SJSA1 (cell line): Measurements from ENCODE around the gene SMARCD1. TPM values are rescaled to one million over a fixed set of nuclear protein-coding genes. Genes with fewer than 3 reads are reported as not detected.
A peak's percentile ranks its signal among the peaks of the same experiment; 100 is the strongest.
"Not testable (repeated sequence)": the region's sequence is repeated elsewhere in the genome, so short reads cannot be mapped to it uniquely, and the experiment has no call there.

Source experiments
- DNase-seq, 2 experiments: peaks; one replicate each; pipeline ENCODE4 v3.0.0-alpha.2; 2015 to 2020; ENCODE audit warnings: low spot score in 2 of 2, low read depth in 1 of 2
- H3K27ac ChIP-seq: fragments of 250-450 bp; sonication (Bioruptor Pico); 2 replicates; pipeline ENCODE4 v1.5.1; 2020; ENCODE audit warnings: mild to moderate bottlenecking, moderate library complexity
- H3K27me3 ChIP-seq: fragments of 250-450 bp; sonication (Bioruptor Pico); replicated peaks from 2 replicates; pipeline ENCODE4 v1.5.1; 2020; ENCODE audit warnings: mild to moderate bottlenecking, moderate library complexity
- H3K36me3 ChIP-seq: fragments of 250-450 bp; sonication (Bioruptor Pico); 2 replicates; pipeline ENCODE4 v1.5.1; 2020; ENCODE audit warnings: mild to moderate bottlenecking
- H3K4me1 ChIP-seq: fragments of 250-450 bp; sonication (Bioruptor Pico); replicated peaks from 2 replicates; pipeline ENCODE4 v1.6.1; 2021; ENCODE audit warnings: mild to moderate bottlenecking
- H3K4me3 ChIP-seq: fragments of 250-450 bp; sonication (Bioruptor Pico); 2 replicates; pipeline ENCODE4 v1.5.1; 2020; ENCODE audit warnings: mild to moderate bottlenecking
- H3K9me3 ChIP-seq: fragments of 250-450 bp; sonication (Bioruptor Pico); replicated peaks from 2 replicates; pipeline ENCODE4 v1.5.1; 2020; ENCODE audit warnings: mild to moderate bottlenecking
- total RNA-seq: library from RNA; depleted of rRNA; stranded (reverse); fragments of >200 nt; shearing (Covaris generic); gene quantifications from 2 replicates; pipeline ENCODE4 v1.2.3, GENCODE V29; 2014

SMARCD1 gene
- total RNA-seq, 1 experiment from 2014 or later: 55.7 TPM

DNA sequence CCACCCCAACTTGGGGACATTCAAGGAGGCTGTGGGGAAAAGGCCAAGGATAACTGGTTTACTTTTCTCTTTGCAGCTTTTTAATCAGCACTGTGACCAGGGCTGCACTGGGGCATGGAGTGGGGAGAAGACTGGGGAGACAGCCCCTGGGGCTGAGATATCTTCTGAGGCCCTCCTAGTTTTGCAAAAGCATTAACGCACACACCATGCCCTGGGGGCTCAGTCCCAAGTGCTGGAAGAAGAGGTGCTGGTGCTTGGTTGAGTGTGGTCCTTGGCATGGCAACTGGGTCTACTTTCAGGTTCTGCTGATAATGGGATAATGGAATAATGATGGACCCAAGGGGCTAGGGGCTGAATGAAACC lies 9.4 kb upstream of the SMARCD1 start:
- Histone ChIP-seq H3K4me3 (no peak overlapping the region), H3K27me3 (no peaks in the 10 kb centered on the region), H3K36me3 (no peaks in the 10 kb centered on the region), H3K9me3 (no peaks in the 10 kb centered on the region), H3K4me1 (peaks cover 1% of the 10 kb centered on the region; the same call in 1 of the 2 replicates), H3K27ac (no peak overlapping the region)
- no peak for DNase-seq

DNA sequence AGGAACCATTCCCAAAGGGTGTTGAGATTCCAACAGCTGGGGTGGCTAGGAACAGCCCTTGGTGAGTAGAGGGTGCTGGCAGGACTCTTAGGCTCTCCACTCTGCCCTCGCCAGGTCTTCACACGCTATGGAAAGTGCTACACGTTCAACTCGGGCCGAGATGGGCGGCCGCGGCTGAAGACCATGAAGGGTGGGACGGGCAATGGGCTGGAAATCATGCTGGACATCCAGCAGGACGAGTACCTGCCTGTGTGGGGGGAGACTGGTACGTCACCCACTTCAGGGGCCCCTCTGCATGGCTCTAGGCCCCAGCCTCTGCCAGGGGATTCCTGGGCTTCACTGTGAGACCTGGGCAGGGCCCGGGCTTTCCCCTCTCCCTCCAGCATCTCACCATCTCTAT lies 8.0 kb upstream of the SMARCD1 start:
- Histone ChIP-seq H3K36me3 (no peaks in the 10 kb centered on the region), H3K27me3 (no peaks in the 10 kb centered on the region), H3K27ac (no peak overlapping the region), H3K9me3 (no peaks in the 10 kb centered on the region), H3K4me1 (no peaks in the 10 kb centered on the region; the same call in 1 of the 2 replicates), H3K4me3 (no peak overlapping the region)
- no peak for DNase-seq

DNA sequence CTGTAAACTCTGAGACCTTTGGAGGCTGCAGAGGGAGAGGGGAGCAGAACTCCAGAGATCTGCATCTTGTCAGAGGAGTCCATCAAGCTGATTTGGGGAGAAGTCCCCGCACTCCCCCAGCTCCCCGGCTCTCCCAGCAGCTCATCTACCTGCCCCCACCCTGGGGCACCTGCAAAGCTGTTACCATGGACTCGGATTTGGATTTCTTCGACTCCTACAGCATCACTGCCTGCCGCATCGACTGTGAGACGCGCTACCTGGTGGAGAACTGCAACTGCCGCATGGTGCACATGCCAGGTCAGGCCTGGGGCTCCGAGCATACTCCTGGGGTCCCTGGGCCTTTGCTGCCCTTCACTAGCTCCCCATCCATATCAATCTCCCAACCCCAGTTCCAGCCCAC lies 6.9 kb upstream of the SMARCD1 start:
- no peaks in the 10 kb centered on the region; the same call in 1 of the 2 replicates for H3K4me1 ChIP-seq
- H3K4me3 ChIP-seq: no peak overlapping the region
- H3K9me3 ChIP-seq: no peaks in the 10 kb centered on the region
- H3K27ac ChIP-seq: no peak overlapping the region
- DNase-seq: no peak
- no peaks in the 10 kb centered on the region for H3K27me3 ChIP-seq
- H3K36me3 ChIP-seq: no peaks in the 10 kb centered on the region

DNA sequence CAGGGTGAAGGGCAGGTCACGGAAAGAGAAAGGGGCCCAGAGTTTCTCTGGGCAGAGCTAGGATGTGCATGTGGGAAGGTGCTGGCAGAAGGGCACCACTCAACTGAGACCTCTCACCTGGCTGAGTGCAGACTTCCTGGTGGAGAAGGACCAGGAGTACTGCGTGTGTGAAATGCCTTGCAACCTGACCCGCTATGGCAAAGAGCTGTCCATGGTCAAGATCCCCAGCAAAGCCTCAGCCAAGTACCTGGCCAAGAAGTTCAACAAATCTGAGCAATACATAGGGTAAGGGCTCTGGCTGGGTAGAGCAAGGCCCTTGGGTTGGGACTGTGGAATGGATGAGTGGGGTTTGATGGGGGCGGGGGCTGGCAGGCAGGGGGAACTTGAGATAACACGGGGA lies 5.4 kb upstream of the SMARCD1 start:
- Histone ChIP-seq H3K9me3 (no peaks in the 10 kb centered on the region), H3K36me3 (no peaks in the 10 kb centered on the region), H3K4me3 (no peak overlapping the region), H3K27me3 (no peaks in the 10 kb centered on the region), H3K27ac (no peak overlapping the region), H3K4me1 (peaks cover 6% of the 10 kb centered on the region; the same call in 1 of the 2 replicates)
- no peak for DNase-seq

DNA sequence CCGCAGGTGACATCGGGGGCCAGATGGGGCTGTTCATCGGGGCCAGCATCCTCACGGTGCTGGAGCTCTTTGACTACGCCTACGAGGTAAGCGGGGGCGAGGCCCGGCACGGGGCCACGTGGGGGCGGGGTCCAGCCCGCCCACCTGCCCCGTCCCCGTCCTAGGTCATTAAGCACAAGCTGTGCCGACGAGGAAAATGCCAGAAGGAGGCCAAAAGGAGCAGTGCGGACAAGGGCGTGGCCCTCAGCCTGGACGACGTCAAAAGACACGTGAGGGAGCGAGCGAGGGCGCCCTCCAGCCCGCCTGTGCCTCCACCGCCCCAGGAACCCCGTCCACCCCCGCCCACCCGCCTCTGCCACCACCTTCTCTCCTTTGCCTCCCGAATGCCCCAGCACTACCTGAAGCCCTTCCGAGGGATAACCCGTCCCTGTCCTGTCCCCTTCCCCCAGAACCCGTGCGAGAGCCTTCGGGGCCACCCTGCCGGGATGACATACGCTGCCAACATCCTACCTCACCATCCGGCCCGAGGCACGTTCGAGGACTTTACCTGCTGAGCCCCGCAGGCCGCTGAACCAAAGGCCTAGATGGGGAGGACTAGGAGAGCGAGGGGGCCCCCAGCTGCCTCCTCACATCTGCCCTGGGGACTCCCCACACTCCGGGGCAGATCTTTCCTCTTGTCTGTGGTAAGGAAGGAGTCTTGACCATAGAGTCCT lies 3.9 kb upstream of the SMARCD1 start:
- Histone ChIP-seq H3K4me3 (no peak overlapping the region), H3K4me1 (peaks cover 10% of the 10 kb centered on the region), H3K27ac (no peak overlapping the region), H3K27me3 (no peaks in the 10 kb centered on the region), H3K36me3 (0 out of 2 replicates have a peak, but pooled peaks cover 4% of the 10 kb centered on the region), H3K9me3 (no peaks in the 10 kb centered on the region)
- DNase-seq: no peak

DNA sequence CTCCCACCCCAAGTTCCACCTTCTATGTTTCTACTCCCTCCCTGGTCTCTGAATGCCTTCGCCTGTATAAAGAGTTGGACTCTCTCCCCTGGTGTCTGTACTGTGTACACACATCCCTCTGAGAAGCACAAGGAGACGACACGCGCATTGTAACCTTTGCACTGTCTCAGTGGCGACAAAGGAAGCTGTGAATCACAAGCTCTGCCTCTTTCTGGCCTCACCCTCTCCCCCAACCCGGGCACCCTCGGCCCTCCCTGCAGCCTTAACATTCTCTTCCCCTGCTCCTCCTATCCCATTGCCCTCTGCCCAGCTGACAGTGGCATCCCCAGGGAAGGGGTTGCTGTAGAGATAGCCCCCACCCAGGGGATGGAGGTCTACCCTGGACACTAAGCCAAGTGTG lies 2.5 kb upstream of the SMARCD1 start:
- H3K27me3 ChIP-seq: no peaks in the 10 kb centered on the region

DNA sequence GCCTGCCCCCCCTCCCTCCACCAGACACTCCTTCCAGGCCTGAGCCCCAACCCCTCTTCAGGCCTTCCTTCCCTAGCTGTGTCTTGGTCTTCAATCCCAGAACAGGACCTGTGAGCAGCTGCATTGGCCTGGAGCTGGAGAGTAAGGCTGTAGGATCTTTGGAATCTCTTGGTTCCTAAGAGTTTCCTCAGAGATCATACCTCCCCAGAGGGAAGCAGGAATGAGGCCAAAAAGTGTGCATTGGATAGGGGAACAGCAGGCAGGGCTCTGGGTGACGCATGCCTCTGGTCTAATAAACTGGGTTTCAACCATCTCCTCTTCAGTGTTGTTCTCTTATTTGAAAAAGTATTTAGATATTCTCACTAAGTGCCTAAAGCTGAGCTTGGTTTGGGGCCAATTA lies 1.8 kb upstream of the SMARCD1 start:
- no peak for DNase-seq
- H3K27ac ChIP-seq: no peak overlapping the region
- H3K4me3 ChIP-seq: no peak overlapping the region
- no peaks in the 10 kb centered on the region for H3K9me3 ChIP-seq
- no peaks in the 10 kb centered on the region for H3K27me3 ChIP-seq
- H3K36me3 ChIP-seq: peaks cover 22% of the 10 kb centered on the region
- peaks cover 10% of the 10 kb centered on the region for H3K4me1 ChIP-seq

More for the DNA sequence above, 2.5 kb upstream of the SMARCD1 start:
- DNase-seq: no peak
- Histone ChIP-seq H3K9me3 (no peaks in the 10 kb centered on the region), H3K27ac (no peak overlapping the region), H3K4me3 (no peak overlapping the region), H3K4me1 (peaks cover 10% of the 10 kb centered on the region), H3K36me3 (peaks cover 16% of the 10 kb centered on the region)

DNA sequence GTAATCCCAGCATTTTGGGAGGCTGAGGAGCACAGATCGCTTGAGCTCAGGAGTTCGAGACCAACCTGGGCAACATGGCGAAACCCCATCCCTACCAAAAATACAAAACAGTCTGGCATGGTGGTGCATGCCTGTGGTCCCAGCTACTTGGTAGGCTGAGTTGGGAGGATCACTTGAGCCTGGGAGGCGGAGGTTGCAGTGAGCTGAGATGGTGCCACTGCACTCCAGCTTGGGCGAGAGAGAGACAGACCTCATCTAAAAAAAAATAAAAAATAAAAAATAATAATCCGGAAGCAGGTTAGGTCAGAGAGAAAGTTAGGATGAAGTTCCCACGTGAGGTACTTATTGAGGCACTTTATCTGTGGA lies 750 bp upstream of the SMARCD1 start:
- peak overlapping the region; percentile 67 for H3K27ac ChIP-seq
- H3K36me3 ChIP-seq: peaks cover 33% of the 10 kb centered on the region
- H3K9me3 ChIP-seq, DNase-seq, H3K27me3 ChIP-seq: not testable (repeated sequence)
- peaks cover 10% of the 10 kb centered on the region for H3K4me1 ChIP-seq
- H3K4me3 ChIP-seq: peak overlapping the region; percentile 49

DNA sequence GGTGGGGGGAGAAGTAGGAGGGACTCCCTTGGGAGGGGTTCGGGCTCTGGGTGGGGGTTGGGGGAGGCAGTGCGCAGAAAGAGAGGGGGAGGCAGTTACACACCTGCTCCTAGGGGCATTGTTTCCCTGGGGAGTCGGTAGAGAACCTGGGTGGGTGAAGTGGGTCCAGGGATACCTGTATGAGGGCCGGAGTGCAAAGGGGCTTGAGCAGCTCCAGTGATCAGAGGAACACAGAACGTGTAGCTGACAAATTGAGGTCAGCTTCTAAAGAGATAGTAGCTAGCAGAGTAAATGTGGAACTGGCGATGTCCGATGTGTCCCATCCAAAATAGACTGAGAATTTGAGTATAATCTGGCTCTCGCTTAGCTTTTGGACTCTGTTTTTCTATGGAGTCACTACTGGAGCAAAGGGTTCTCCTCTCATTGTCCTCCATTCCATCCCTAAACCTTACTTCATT lies 502 bp downstream of the SMARCD1 start:
- Histone ChIP-seq H3K27me3 (no peaks in the 10 kb centered on the region), H3K4me1 (peaks cover 10% of the 10 kb centered on the region), H3K27ac (no peak overlapping the region), H3K9me3 (no peaks in the 10 kb centered on the region), H3K36me3 (peaks cover 44% of the 10 kb centered on the region), H3K4me3 (peak overlapping the region; percentile 49)
- no peak for DNase-seq

DNA sequence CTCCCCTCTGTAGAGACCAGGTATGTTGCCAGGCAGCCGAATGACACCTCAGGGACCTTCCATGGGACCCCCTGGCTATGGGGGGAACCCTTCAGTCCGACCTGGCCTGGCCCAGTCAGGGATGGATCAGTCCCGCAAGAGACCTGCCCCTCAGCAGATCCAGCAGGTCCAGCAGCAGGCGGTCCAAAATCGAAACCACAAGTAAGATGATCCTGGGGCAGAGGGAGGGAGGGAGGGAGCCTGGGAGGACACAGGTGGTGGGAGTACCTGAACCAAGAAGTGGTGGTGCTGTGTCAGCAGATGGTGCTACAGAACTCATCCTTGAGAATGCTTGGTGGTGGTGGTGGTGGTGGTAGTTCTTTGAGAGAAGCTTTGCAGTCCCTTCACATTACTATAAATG lies 1.0 kb downstream of the SMARCD1 start:
- no peak for DNase-seq
- no peak overlapping the region for H3K27ac ChIP-seq
- peaks cover 10% of the 10 kb centered on the region for H3K4me1 ChIP-seq
- H3K9me3 ChIP-seq: no peaks in the 10 kb centered on the region
- no peak overlapping the region; the same call in 1 of the 2 replicates for H3K4me3 ChIP-seq
- peaks cover 49% of the 10 kb centered on the region for H3K36me3 ChIP-seq
- H3K27me3 ChIP-seq: no peaks in the 10 kb centered on the region

DNA sequence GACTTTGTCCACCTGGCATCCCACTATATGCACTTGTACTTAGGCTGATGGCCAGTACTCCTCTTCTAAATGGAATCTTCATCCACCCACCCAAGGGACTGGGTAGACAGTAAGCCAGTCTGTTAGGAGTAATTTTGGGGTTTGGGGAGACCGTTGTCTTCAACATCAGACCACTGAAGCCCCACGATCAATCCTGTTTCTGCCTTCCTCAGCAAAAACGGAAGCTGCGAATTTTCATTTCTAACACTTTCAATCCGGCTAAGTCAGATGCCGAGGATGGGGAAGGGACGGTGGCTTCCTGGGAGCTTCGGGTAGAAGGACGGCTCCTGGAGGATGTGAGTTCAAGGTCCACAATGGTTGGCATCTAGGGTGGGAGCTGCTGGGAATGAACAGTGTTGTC lies 2.0 kb downstream of the SMARCD1 start:
- DNase-seq: no peak
- Histone ChIP-seq H3K27ac (no peak overlapping the region), H3K4me3 (no peak overlapping the region), H3K36me3 (peaks cover 57% of the 10 kb centered on the region), H3K4me1 (peaks cover 10% of the 10 kb centered on the region), H3K9me3 (no peaks in the 10 kb centered on the region), H3K27me3 (no peaks in the 10 kb centered on the region)

DNA sequence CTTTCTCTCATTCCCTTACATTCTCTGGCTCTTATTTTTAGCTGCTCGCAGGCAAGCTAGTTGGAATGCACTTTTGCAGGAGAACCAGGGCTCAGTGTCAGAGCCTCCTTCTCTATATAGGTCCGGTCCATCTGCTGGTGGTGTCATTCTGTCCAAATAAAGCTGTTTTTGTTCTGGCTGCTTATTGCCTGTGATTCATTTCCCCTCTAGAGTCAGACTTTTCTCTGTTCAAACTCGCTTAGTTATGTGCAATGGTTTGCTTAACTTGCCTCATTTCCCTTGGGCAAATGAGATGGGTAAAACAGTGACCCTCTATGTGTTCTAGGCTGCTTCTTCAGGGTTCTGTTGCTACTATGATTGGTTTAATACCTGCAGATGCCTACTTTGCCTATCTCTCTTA lies 2.9 kb downstream of the SMARCD1 start:
- DNase-seq: no peak
- Histone ChIP-seq H3K27me3 (no peaks in the 10 kb centered on the region), H3K4me1 (peaks cover 10% of the 10 kb centered on the region), H3K4me3 (no peak overlapping the region), H3K27ac (no peak overlapping the region), H3K36me3 (peaks cover 63% of the 10 kb centered on the region), H3K9me3 (no peaks in the 10 kb centered on the region)

DNA sequence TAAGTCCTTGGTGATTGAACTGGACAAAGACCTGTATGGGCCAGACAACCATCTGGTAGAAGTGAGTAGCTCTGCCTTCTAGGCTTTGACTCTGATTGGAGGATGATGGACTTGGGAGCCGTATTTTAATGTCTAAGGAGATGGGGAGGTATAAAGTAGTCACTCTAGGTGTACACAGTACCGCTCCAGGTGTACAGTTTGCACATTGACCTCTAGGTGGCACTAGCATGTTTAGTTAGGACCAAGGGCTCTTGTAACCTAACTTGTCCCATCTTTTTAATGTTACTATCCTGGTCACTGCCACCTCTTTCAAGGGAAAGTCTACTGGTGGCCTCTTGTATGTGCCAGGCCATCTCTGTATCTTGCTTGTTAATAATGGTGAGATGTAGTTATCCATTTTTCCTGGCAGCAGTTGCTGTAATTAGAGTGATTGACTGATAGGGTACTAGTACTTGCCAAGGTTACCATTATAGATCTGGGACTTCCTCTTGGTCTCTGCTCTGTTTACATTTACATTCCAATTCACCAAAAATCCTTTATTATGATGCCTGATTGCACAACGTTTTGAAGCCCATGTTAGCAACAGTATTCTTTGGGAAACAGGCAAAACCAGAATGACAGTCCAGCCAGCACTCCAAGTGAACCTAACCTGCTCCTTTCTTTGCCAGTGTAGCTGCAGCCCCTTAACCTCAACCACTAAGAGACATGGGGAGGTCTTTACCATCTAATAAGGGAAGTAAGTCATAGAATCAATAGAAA lies 3.6 kb downstream of the SMARCD1 start:
- H3K4me1 ChIP-seq: peaks cover 10% of the 10 kb centered on the region
- H3K27me3 ChIP-seq: no peaks in the 10 kb centered on the region
- H3K4me3 ChIP-seq: no peak overlapping the region
- peak in 1 of 2 experiments; percentile 40 for DNase-seq
- no peak overlapping the region for H3K27ac ChIP-seq
- H3K36me3 ChIP-seq: peaks cover 69% of the 10 kb centered on the region
- H3K9me3 ChIP-seq: no peaks in the 10 kb centered on the region

DNA sequence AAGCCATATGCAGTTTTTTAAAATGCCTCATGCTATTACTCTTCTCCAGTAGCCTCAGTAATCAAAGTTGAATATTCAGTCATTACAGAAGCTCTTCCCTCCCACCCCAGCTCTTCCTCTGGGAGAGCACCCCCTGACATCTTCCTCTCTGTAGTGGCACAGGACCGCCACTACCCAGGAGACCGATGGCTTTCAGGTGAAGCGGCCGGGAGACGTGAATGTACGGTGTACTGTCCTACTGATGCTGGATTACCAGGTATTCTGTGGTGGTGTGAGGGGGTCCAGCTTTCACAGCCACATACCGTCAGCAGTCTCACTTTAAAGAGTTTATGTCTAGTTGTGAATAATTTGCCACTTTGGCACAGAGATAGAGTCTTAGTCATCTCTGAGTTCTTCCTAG lies 4.6 kb downstream of the SMARCD1 start:
- Histone ChIP-seq H3K4me1 (peaks cover 4% of the 10 kb centered on the region; the same call in 1 of the 2 replicates), H3K9me3 (no peaks in the 10 kb centered on the region), H3K27ac (no peak overlapping the region), H3K4me3 (no peak overlapping the region), H3K27me3 (no peaks in the 10 kb centered on the region), H3K36me3 (peaks cover 79% of the 10 kb centered on the region)
- no peak for DNase-seq
